GM19351 (cell line): ENCODE results near the gene GXYLT2.

Source experiments
- ATAC-seq: cut with Tn5 transposase; IDR thresholded peaks from one replicate; pipeline ENCODE4 v1.9.1; 2021; ENCODE audit warnings: mild to moderate bottlenecking, moderate library complexity; ENCODE audit not compliant: unreplicated experiment

GXYLT2 gene

DNA sequence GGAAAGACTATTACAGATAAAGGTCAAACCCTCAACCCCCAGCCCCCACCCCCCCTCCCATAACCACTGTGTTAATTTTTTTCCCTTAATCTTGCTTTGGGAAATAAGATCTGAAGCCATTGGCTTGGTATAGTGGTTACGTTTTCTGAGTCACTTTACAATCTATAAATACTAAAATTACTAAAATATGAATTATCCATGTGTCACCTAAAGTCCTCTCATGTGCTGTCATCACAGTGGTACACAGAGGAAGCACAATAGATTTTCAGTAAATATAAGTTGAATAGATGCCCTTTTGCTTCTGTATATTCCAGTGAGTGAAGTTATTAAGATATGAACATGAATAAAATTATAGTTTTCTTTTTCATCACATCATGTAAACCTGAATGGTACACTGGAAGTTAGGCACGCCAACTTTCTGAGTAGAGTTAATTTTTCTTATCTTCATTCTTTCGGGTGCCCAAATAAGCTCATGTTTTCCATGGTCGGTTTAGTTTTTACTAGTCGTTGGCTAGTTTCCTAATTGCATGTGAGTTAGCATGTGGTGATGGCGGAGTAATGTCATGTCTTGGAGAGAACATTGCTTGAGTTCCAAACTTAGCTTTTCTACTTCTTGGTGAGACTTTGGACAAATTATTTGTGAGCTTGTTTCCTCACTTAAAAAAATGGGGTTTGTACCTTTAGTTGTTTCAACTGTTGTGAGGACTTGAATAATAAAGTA lies 120.3 kb downstream of the GXYLT2 start:
- ATAC-seq = no peak

DNA sequence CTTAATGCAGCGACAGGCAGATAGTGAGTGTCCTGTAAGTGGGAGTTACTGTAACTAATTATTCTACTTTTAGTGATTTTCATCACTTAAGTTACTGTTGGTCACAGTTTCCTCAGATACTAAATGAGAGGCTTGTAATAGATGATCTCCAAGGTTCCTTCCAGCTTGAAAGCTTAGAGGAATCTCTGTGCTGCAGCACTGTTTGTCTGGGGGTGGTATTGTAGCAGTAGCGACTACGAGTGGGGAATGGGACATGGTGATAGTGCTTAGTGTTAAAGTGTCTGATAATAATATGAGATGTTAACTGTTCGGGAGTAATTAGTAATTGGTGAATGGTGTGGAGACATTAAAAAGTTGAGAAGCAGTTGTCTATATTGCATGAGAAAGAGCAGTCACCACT lies 121.2 kb downstream of the GXYLT2 start:
- ATAC-seq = no peak

DNA sequence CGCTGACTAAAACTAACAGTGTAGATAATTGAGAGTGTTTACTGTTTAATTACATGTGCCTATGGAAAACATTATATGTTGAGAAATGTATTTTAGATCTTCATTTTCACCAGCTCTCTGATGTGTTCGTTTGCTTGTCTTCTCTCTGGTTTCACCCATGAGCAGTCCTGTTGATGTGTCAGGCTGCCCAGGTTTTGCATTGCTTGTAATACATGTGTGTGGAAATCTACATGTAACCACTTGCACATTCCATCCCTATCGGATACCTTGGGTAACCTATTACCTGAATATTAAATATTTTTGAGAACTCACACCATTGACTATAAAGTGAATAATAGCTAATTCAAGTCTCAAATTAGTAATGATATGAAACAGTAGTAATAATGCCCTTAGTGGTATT lies 121.9 kb downstream of the GXYLT2 start:
- ATAC-seq = no peak

DNA sequence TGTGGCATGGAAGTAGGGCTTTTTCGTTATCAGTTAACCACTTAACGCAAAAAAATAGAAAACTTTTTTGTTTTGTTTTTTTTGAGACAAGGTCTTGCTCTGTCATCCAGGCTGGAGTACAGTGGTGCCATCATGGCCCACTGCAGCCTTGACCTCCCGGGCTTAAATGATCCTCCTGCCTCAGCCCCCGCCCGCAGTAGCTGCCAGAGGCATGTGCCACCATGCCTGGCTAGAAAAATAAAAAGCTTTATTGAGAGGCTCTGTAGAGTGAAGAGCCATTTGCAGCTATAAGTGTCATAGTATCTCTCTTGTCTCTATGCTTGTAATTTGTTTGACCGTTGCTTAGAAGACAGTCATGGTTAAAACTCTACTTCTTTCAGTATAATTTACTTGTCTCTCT lies 122.3 kb downstream of the GXYLT2 start:
- no peak for ATAC-seq

DNA sequence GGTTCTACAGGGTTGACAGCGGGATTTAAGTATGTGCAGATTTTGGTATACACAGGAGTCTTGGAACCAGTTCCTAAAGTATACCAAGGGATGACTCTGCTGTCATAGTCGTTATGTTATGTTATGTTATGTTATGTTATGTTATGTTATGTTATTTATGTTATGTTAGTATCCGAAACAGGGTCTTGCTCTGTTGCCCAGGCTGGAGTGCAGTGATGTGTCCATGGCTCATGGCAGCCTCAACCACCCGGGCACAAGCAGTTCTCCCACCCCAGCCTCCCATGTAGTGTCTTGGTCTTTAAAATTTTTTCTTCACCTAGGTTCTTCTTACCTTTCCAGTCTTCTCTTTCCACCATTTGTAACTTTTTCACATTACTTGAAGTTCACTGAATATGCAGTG lies 130.5 kb downstream of the GXYLT2 start:
- ATAC-seq = no peak

DNA sequence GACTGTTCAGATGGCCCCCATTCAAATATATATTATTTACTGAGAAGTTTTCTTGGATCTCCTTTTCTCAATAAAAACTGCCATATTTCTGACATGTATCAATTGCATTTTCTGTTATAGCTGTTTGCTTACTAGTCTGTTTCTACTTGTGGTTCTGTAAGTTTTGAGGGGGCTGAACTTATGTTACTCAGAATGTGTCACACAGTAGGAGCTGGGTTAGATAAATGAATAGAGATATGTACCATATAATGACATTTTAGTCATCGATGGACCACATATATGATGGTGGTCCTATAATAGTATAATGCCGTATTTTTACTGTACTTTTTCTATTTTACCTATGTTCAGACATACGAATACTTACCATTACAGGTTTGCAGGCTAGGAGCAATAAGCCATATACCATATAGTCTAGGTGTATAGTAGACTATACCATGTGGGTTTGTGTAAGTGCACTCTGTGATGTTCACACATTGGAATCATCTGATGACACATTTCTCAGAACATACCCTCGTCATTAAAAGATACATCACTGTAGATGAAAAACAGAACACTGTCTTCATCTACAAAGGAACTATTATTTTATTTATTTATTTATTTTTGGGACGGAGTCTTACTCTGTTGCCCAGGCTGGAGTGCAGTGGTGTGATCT lies 131.1 kb downstream of the GXYLT2 start:
- no peak for ATAC-seq

DNA sequence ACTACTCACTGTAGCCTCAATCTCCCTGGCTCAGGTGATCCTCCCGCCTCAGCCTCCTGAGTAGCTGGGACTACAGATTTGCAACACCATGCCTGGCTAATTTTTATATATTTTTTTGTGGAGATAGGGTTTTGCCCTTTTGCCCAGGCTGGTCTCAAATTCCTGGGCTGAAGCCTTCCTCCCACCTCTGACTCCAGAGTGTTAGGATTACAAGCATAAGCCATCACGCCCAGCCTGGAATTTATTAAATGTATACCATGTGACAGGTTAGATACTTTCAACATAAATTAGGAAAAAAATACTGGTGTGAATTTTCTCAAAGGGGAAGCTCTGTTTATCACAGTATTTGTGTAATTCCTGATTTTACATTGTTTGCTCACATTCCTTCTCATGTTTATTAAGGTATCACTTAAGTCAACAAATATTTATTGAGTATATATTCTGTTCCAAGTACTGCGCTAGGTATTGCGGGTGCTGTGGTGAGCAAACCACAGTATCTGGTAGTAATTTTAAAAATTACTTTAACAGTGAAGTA lies 133.5 kb downstream of the GXYLT2 start:
- no peak for ATAC-seq

- ATAC-seq = no peak
These were observed 137.0 kb downstream of the GXYLT2 start for GRCh38 chr3:73024836-73025235.

GRCh38 chr3:73026111-73026759 lies 138.4 kb downstream of the GXYLT2 start:
- ATAC-seq = no peak
